NT2/D1 (cell line): ENCODE measurements around the gene PLIN1.

ENCODE experiments used
- DNase-seq: peaks from one replicate; pipeline ENCODE4 v3.0.0-alpha.2; 2011; ENCODE audit warnings: low read depth, low spot score
- H3K27me3 ChIP-seq: 2 replicates; pipeline ENCODE4 v1.6.0; 2011; ENCODE audit warnings: mild to moderate bottlenecking; ENCODE audit not compliant: insufficient read length, insufficient read depth
- H3K36me3 ChIP-seq: 2 replicates; pipeline ENCODE4 v1.6.1; 2011; ENCODE audit warnings: mild to moderate bottlenecking, low read length, mixed read lengths; ENCODE audit not compliant: insufficient read depth, insufficient read length
- H3K4me1 ChIP-seq: 2 replicates; pipeline ENCODE4 v1.5.1; 2011; ENCODE audit not compliant: insufficient read depth, insufficient read length
- H3K4me3 ChIP-seq: 2 replicates; pipeline ENCODE4 v1.5.1; 2011; ENCODE audit warnings: low read depth; ENCODE audit not compliant: insufficient read length
- H3K9ac ChIP-seq: 2 replicates; pipeline ENCODE4 v1.6.0; 2011; ENCODE audit warnings: low read depth; ENCODE audit not compliant: insufficient read length
- H3K9me3 ChIP-seq: 2 replicates; pipeline ENCODE4 v1.5.1; 2011; ENCODE audit warnings: mild to moderate bottlenecking, low read length; ENCODE audit not compliant: insufficient read depth
- SUZ12 ChIP-seq: IDR thresholded peaks from 2 replicates; pipeline ENCODE4 v1.6.1; 2011; ENCODE audit not compliant: insufficient read length, insufficient read depth; ENCODE audit errors: extremely low read depth
- YY1 ChIP-seq: IDR thresholded peaks from 2 replicates; pipeline ENCODE4 v1.6.1; 2011; ENCODE audit not compliant: insufficient read length, insufficient read depth
- ZNF274 ChIP-seq: IDR thresholded peaks from 2 replicates; pipeline ENCODE4 v1.6.1; 2011; ENCODE audit warnings: mild to moderate bottlenecking, low read depth, low read length

Gene PLIN1

DNA sequence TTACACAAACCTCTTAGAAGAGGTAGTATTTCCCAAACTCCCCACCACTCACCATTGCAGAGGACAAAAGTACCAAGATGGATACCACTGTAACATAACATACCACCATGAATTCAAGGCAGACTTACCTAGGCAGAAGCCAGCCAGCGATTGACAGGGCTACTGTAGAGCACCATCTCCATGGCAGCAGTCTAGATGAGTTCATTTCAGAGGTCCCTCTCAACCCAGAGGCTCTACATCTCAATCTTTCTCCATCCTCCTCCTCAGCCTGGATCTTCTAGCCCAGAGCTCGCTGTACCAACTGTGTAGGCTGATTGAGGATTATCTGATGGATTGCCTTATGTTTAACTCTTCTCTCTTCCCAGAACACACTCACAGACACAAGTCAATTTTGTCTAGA lies 2.0 kb upstream of the PLIN1 start:
- H3K4me3 ChIP-seq, result no peak overlapping the region
- no peak for DNase-seq
- H3K27me3 ChIP-seq, result no peaks in the 10 kb centered on the region
- TF ChIP-seq SUZ12 (no peak), YY1 (no peak), ZNF274 (no peak)
- no peaks in the 10 kb centered on the region for H3K4me1 ChIP-seq
- H3K9ac ChIP-seq, result no peak overlapping the region
- H3K9me3 ChIP-seq, result no peaks in the 10 kb centered on the region
- H3K36me3 ChIP-seq, result no peaks in the 10 kb centered on the region

DNA sequence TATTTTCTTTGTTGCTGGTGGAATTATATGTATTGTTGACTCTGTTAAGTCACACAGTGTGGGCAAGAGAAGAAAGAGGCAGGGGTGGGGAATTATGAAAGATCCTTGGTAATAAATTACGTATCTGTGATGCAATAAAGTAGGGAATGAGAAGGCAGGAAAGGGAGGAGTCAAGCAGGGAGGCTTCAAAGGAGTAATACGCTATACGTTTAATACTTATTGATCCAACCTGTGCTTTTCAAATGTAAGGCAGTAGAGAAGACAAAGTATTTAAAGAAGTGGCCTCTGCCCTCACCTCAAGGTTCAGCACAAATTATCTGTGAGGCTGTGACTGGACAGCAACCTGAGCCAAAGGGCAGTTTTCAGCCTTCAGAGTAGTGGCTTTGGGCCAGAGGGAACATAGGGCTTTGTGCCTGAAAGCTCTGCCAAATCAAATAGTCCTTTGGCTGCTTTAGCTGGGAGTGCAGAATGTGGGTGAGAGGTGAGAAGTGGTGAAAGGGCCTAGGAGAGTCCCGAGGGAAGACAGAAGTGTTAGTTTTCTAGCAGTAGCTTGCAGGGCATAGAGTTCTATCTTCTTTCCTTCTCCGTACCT lies 1.2 kb upstream of the PLIN1 start:
- no peak for DNase-seq
- Histone ChIP-seq H3K36me3 (no peaks in the 10 kb centered on the region), H3K27me3 (no peaks in the 10 kb centered on the region), H3K4me1 (no peaks in the 10 kb centered on the region), H3K9ac (no peak overlapping the region), H3K9me3 (no peaks in the 10 kb centered on the region), H3K4me3 (no peak overlapping the region)
- TF ChIP-seq ZNF274 (no peak), YY1 (no peak), SUZ12 (no peak)

DNA sequence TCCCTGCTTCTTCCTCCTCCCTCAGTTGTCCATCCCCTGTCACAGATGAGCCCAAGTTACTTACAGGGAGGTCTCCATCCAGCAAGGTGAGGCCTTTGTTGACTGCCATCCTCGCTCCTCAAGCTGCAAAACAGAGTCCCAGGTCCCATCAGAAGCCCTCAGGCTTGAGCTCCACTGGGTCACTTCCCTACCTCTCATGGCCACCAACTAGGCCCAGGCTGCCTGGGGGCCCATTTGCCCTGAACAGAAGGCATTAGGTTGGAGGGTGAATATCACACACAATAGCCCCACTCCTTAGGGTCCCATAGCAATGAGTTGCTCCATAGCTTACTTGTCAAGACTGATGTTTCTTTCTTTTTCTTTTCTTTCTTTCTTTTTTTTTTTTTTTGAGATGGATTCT lies 1.8 kb downstream of the PLIN1 start:
- DNase-seq, result no peak
- no peak overlapping the region for H3K9ac ChIP-seq
- TF ChIP-seq ZNF274 (no peak), YY1 (no peak), SUZ12 (no peak)
- no peaks in the 10 kb centered on the region for H3K4me1 ChIP-seq
- H3K9me3 ChIP-seq, result no peaks in the 10 kb centered on the region
- no peaks in the 10 kb centered on the region for H3K36me3 ChIP-seq
- no peak overlapping the region for H3K4me3 ChIP-seq
- no peaks in the 10 kb centered on the region for H3K27me3 ChIP-seq

DNA sequence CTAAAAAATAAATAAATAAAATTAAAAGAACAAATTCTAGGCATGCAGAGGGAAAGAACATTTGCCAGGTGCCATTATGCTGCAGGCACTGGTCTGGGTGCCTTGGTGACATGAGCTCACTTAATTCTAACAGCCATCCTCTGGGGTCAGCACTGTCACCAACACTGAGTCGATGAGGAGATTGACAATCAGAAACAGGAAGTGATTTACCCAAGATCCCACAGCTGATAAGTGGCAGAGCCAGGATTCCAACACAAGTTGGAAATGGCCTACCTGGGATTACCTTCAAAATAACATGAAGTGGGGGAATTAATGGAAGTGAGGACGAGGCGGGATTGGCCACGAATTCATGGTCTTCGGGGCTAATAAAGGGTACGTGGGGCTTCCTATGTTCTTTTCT lies 3.6 kb downstream of the PLIN1 start:
- Histone ChIP-seq H3K9ac (no peak overlapping the region), H3K4me3 (no peak overlapping the region), H3K4me1 (no peaks in the 10 kb centered on the region), H3K27me3 (no peaks in the 10 kb centered on the region), H3K9me3 (no peaks in the 10 kb centered on the region), H3K36me3 (no peaks in the 10 kb centered on the region)
- no peak for DNase-seq
- TF ChIP-seq SUZ12 (no peak), ZNF274 (no peak), YY1 (no peak)

DNA sequence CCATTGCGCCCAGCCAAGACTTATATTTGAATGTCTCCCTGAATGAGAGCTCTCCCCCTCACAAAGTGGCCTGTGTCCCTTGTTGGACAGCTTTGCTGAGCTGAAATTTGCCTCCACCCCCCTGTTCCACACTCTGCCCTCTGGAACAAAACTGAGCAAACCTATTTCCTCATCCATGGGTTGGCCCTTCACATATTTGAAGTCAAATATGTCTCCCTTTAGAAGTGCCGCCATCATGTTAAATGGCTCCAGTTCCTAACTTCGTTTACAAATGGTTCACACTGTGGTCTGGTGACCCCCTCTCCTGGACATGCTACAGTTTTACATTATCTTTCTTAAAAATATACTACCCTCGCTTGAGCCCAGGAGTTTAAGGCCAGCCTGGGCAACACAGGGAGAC lies 4.6 kb downstream of the PLIN1 start:
- H3K4me1 ChIP-seq, result no peaks in the 10 kb centered on the region

GRCh38 chr15:89673165-89673512 lies 6.0 kb downstream of the PLIN1 start:
- Histone ChIP-seq H3K27me3 (no peaks in the 10 kb centered on the region), H3K4me3 (no peak overlapping the region), H3K9me3 (no peaks in the 10 kb centered on the region), H3K9ac (no peak overlapping the region), H3K4me1 (no peaks in the 10 kb centered on the region), H3K36me3 (no peaks in the 10 kb centered on the region)
- TF ChIP-seq YY1 (no peak), SUZ12 (no peak), ZNF274 (no peak)
- peak; percentile 67 for DNase-seq

More for the DNA sequence above, 4.6 kb downstream of the PLIN1 start:
- H3K4me3 ChIP-seq, result no peak overlapping the region
- H3K9me3 ChIP-seq, result no peaks in the 10 kb centered on the region
- no peak for DNase-seq
- no peaks in the 10 kb centered on the region for H3K36me3 ChIP-seq
- no peak overlapping the region for H3K9ac ChIP-seq
- no peak for TF ChIP-seq YY1
- no peak for TF ChIP-seq ZNF274
- TF ChIP-seq SUZ12, result no peak
- H3K27me3 ChIP-seq, result no peaks in the 10 kb centered on the region

GRCh38 chr15:89672221-89673164 lies 6.7 kb downstream of the PLIN1 start:
- Histone ChIP-seq H3K9ac (no peak overlapping the region), H3K4me3 (no peak overlapping the region), H3K9me3 (no peaks in the 10 kb centered on the region), H3K27me3 (no peaks in the 10 kb centered on the region), H3K36me3 (no peaks in the 10 kb centered on the region), H3K4me1 (no peaks in the 10 kb centered on the region)
- TF ChIP-seq SUZ12 (no peak), YY1 (no peak)
- DNase-seq, result no peak

- no peak overlapping the region for H3K9ac ChIP-seq
- H3K4me3 ChIP-seq, result no peak overlapping the region
- no peaks in the 10 kb centered on the region for H3K9me3 ChIP-seq
- no peaks in the 10 kb centered on the region for H3K36me3 ChIP-seq
- no peak for DNase-seq
- no peak for TF ChIP-seq ZNF274
- H3K4me1 ChIP-seq, result no peaks in the 10 kb centered on the region
- no peaks in the 10 kb centered on the region for H3K27me3 ChIP-seq
These were observed 7.5 kb downstream of the PLIN1 start for GRCh38 chr15:89671687-89672086.
